Measurements from ENCODE around the gene PNMT. TPM values are rescaled to one million over a fixed set of nuclear protein-coding genes. Genes with fewer than 3 reads are reported as not detected.
A peak's percentile ranks its signal among the peaks of the same experiment; 100 is the strongest.

The PNMT gene
- total and polyA plus RNA-seq, 2 of the 13 experiments (the other 11 are each of a cell fraction or from before 2014, with no cell fraction given), result 0.25 TPM; not detected in 1

DNA sequence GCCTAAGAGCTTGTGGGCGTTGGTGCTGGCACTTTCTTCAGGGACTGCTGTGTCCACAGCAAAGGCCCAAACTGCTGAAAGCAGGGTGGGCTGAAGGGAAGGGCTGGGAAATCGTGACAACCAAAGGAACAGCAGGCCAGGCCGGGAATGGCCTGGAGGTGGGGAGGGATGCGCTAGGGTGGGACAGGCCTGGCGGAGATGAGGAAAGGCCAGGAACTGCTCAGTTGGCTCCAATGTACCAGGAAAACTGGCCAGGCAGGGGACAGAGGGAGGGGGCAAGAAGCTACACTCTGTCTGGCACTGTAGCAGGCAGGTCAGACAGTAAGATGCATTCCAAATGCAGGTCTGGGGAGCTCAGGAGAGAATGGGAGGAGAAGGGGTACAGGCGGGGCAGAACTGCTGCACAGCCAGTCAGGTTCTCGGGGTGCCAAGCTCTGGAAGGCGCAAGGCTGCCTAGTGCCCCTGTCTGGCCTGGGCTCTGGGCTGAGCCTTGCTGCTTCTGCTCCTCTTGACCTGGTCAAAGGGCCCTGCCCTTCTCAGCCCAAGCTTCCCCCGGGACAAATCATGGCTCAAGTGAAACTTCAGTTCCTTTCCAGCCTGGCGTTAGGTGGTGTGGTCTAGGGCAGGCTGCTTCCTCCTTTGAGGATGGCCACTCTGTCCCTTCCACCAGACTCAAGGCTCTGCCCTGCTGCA lies 7.3 kb downstream of the PNMT start (continued):
- TF ChIP-seq ZFY (CRISPR knock-in tag; IDR thresholded peaks at IDR 0.05) (no peak), TRIM24 (CRISPR knock-in tag; IDR thresholded peaks at IDR 0.05) (no peak), ZSCAN20 (CRISPR knock-in tag; IDR thresholded peaks at IDR 0.05; ENCODE audit: borderline replicate concordance) (no peak), ZNF674 (CRISPR knock-in tag; IDR thresholded peaks at IDR 0.05; ENCODE audit: low read depth) (no peak), IRX3 (CRISPR knock-in tag; IDR thresholded peaks at IDR 0.05; ENCODE audit: borderline replicate concordance, low read depth) (no peak), KLF6 (CRISPR knock-in tag; IDR thresholded peaks at IDR 0.05) (no peak), SALL1 (CRISPR knock-in tag; IDR thresholded peaks at IDR 0.05) (0 out of 2 replicates have a peak, but pooled peaks have one; percentile 9), AKAP8 (CRISPR knock-in tag; IDR thresholded peaks at IDR 0.05) (no peak), PAWR (CRISPR knock-in tag; IDR thresholded peaks at IDR 0.05; ENCODE audit: borderline replicate concordance) (no peak), ZNF569 (CRISPR knock-in tag; IDR thresholded peaks at IDR 0.05; ENCODE audit: borderline replicate concordance) (no peak), ARNT (IDR thresholded peaks at IDR 0.05) (no peak), ZFP1 (CRISPR knock-in tag; IDR thresholded peaks at IDR 0.05) (no peak), RAD21 (CRISPR knock-in tag; IDR thresholded peaks at IDR 0.05) (no peak), ZFAT (CRISPR knock-in tag; conservative IDR thresholded peaks at IDR 0.05) (no peak), SYNCRIP (IDR thresholded peaks at IDR 0.05; ENCODE audit: insufficient read depth, low read depth, low read length) (no peak), ZFP36L1 (CRISPR knock-in tag; IDR thresholded peaks at IDR 0.05) (no peak), NCOA2 (CRISPR knock-in tag; IDR thresholded peaks at IDR 0.05) (no peak), ZNF607 (CRISPR knock-in tag; IDR thresholded peaks at IDR 0.05; ENCODE audit: borderline replicate concordance) (no peak)
- TF ChIP-seq, protein P1, sequence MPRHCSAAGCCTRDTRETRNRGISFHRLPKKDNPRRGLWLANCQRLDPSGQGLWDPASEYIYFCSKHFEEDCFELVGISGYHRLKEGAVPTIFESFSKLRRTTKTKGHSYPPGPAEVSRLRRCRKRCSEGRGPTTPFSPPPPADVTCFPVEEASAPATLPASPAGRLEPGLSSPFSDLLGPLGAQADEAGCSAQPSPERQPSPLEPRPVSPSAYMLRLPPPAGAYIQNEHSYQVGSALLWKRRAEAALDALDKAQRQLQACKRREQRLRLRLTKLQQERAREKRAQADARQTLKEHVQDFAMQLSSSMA (CRISPR knock-in tag; IDR thresholded peaks at IDR 0.05), result no peak
- TF ChIP-seq, protein P2, sequence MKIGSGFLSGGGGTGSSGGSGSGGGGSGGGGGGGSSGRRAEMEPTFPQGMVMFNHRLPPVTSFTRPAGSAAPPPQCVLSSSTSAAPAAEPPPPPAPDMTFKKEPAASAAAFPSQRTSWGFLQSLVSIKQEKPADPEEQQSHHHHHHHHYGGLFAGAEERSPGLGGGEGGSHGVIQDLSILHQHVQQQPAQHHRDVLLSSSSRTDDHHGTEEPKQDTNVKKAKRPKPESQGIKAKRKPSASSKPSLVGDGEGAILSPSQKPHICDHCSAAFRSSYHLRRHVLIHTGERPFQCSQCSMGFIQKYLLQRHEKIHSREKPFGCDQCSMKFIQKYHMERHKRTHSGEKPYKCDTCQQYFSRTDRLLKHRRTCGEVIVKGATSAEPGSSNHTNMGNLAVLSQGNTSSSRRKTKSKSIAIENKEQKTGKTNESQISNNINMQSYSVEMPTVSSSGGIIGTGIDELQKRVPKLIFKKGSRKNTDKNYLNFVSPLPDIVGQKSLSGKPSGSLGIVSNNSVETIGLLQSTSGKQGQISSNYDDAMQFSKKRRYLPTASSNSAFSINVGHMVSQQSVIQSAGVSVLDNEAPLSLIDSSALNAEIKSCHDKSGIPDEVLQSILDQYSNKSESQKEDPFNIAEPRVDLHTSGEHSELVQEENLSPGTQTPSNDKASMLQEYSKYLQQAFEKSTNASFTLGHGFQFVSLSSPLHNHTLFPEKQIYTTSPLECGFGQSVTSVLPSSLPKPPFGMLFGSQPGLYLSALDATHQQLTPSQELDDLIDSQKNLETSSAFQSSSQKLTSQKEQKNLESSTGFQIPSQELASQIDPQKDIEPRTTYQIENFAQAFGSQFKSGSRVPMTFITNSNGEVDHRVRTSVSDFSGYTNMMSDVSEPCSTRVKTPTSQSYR (CRISPR knock-in tag; IDR thresholded peaks at IDR 0.05; ENCODE audit: borderline replicate concordance), result no peak
- TF ChIP-seq, protein P3, sequence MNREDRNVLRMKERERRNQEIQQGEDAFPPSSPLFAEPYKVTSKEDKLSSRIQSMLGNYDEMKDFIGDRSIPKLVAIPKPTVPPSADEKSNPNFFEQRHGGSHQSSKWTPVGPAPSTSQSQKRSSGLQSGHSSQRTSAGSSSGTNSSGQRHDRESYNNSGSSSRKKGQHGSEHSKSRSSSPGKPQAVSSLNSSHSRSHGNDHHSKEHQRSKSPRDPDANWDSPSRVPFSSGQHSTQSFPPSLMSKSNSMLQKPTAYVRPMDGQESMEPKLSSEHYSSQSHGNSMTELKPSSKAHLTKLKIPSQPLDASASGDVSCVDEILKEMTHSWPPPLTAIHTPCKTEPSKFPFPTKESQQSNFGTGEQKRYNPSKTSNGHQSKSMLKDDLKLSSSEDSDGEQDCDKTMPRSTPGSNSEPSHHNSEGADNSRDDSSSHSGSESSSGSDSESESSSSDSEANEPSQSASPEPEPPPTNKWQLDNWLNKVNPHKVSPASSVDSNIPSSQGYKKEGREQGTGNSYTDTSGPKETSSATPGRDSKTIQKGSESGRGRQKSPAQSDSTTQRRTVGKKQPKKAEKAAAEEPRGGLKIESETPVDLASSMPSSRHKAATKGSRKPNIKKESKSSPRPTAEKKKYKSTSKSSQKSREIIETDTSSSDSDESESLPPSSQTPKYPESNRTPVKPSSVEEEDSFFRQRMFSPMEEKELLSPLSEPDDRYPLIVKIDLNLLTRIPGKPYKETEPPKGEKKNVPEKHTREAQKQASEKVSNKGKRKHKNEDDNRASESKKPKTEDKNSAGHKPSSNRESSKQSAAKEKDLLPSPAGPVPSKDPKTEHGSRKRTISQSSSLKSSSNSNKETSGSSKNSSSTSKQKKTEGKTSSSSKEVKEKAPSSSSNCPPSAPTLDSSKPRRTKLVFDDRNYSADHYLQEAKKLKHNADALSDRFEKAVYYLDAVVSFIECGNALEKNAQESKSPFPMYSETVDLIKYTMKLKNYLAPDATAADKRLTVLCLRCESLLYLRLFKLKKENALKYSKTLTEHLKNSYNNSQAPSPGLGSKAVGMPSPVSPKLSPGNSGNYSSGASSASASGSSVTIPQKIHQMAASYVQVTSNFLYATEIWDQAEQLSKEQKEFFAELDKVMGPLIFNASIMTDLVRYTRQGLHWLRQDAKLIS (CRISPR knock-in tag; IDR thresholded peaks at IDR 0.05), result no peak
- TF ChIP-seq, protein P4, sequence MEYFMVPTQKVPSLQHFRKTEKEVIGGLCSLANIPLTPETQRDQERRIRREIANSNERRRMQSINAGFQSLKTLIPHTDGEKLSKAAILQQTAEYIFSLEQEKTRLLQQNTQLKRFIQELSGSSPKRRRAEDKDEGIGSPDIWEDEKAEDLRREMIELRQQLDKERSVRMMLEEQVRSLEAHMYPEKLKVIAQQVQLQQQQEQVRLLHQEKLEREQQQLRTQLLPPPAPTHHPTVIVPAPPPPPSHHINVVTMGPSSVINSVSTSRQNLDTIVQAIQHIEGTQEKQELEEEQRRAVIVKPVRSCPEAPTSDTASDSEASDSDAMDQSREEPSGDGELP (IDR thresholded peaks at IDR 0.05; ENCODE audit: borderline replicate concordance, low read depth), result no peak
